HG03175 (cell line): ENCODE measurements around the gene SAP25.
A peak's percentile ranks its signal among the peaks of the same experiment; 100 is the strongest.

Experiments used
- ATAC-seq: cut with Tn5 transposase; IDR thresholded peaks from one replicate; pipeline ENCODE4 v1.9.1; 2021; ENCODE audit warnings: mild to moderate bottlenecking, moderate library complexity; ENCODE audit not compliant: unreplicated experiment

Gene SAP25

GRCh38 chr7:100573691-100574361, at the start of gene SAP25:
Gene SAP25 (minus strand): TSS chr7:100573900. CDS start chr7:100573742, 158 bp downstream.
- ATAC-seq: no peak

DNA sequence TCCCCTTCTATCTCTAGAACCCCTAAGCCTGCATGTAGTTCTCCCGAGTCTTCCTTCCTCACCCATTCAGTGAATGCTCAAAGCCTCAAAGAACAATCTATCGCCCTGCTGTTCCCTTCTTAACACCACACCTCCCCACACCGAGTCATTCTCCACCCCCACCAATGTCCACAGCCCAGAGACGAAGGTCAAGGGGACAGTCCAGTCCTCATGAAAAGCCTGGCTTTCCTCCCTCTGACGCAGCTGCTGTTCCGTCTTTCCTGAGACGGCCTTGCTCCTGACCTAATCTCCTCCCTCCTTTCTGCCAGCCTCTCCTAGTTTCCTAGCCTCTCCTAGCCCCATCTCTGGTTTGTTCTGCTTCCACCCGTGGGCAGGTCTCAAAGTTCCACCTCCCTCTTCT, 47.9 kb upstream of the SAP25 start:
- ATAC-seq: no peak

GRCh38 chr7:100620804-100621203, 47.1 kb upstream of the SAP25 start:
- ATAC-seq: no peak

GRCh38 chr7:100620239-100620638, 46.5 kb upstream of the SAP25 start:
- ATAC-seq: no peak

DNA sequence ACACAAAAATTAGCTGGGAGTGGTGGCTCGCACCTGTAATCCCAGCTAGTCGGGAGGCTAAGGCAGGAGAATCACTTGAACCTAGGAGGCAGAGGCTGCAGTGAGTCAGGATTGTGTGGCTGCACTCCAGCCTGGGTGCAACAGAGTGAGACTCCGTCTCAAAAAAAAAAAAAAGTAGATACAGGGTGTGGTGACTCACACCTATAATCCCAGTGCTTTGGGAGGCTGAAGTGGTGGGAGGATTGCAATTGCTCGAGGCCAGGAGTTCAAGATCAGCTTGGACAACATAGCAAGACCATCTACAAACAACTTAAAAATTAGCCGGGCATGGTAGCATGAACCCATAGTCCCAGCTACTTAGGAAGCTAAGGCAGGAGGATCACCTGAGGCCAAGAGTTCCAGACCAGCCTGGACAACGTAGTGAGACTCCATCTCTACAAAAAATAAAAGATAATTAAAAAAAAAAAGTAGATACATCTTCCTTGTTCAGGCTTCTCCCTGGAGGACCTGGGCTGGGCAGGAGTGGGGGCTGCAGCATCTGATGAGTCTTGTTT, 40.7 kb upstream of the SAP25 start:
- no peak for ATAC-seq

- ATAC-seq: no peak
These were observed 39.9 kb upstream of the SAP25 start for GRCh38 chr7:100613412-100614175.

DNA sequence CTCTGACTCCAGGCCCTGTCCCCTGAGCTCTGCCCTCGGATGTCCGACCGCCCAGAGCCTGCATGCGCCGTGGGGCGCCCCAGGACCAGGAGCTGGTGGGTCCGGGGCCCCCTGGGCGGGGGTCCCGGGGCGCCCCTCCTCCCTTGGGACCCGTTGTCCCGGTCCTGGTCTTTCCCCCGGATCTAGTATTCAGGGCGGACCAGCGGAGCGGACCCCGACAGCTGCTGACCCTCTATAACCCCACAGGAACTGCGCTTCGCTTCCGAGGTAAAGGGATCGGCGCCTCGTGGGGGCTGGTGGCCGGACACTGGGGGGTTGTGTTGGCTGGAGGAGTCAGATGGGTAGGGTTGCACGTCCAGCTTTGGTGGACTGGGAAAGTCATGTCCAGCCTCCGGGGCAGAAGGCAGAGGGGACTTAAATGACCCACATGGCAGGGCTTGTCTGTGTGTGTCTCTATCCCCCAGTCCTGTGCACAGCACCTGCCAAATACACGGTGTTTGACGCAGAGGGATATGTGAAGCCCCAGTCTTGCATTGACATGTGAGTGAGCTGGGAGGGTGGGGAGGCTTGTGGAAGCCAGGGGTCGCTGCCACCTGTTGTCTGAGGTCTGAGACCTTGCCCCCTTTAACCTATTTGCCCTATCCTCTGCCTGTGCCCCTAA, 39.2 kb upstream of the SAP25 start:
- ATAC-seq: no peak

DNA sequence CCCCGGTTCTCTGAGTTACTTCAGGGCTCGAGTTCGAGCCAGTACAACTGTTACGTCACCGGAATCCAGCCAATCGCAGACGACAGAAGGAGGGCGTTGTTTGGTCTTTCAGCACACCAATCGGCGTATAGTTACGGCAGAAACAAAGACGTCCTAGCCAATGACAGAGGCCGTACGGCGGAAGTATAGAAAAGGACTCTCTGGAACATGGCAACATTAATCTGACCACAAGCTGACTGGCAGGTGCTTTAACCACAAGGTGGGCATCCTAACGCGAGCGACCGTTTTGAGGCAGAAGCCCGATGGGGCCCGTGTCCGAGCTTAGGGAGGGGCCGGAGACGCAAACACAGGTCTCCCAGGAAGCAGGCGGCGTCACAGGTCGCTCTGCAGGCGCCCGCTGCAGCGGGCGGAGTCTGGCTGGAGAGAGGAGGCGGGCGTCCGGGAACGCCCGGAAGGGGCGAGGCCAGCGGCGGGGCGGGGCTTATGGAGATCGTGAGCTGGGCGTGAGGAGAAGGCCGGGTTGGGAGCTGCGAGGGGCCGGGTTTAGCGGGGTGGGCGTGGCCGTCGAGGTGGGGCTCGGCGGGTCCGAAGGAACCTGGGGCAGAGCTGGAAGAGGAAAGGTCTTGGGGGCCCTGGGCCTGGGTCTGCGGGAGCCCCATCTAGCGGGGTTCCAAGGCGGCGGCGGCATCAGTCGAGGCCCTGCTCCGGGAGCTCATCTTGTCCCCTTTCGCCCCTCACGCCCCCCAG, 38.5 kb upstream of the SAP25 start, which contains the start of gene MOSPD3:
TSS of gene MOSPD3 (plus strand) at position 558 of the 747 bp plus-strand sequence. CDS start 252 bp downstream, outside the sequence.
- ATAC-seq: peak; percentile 92

GRCh38 chr7:100609958-100610357, 36.3 kb upstream of the SAP25 start:
- ATAC-seq: no peak

DNA sequence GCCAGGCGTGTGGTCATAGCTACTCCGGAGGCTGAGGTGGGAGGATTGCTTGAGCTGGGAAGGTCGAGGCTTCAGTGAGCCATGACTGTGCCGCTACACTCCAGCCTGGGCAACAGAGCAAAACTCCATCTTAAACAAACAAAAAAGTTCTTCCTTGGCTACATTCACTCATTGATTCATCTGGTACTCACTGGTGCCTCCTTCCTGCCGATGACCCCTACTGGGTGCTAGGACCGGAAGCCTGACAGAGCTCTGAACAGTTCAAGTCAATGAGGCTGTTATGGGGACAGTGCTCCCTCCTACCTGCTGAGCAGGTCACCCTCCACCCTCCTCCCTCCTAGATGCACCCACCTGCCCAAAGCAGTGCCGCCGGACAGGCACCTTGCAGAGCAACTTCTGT, 33.4 kb upstream of the SAP25 start:
- no peak for ATAC-seq

DNA sequence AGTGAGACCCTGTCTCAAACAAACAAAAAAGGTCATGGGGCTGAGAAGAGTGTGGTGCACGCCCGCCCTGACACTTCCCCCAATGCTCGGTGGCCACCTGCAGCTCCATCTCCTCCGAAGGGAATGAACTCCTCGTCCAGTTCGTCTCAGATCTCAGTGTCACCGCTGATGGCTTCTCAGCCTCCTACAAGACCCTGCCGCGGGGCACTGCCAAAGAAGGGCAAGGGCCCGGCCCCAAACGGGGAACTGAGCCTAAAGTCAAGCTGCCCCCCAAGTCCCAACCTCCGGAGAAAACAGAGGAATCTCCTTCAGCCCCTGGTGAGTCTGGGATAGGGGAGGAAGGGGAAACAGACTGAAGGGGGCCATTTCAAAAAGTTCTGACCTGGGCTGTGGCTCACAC, 32.6 kb upstream of the SAP25 start:
- ATAC-seq: no peak

DNA sequence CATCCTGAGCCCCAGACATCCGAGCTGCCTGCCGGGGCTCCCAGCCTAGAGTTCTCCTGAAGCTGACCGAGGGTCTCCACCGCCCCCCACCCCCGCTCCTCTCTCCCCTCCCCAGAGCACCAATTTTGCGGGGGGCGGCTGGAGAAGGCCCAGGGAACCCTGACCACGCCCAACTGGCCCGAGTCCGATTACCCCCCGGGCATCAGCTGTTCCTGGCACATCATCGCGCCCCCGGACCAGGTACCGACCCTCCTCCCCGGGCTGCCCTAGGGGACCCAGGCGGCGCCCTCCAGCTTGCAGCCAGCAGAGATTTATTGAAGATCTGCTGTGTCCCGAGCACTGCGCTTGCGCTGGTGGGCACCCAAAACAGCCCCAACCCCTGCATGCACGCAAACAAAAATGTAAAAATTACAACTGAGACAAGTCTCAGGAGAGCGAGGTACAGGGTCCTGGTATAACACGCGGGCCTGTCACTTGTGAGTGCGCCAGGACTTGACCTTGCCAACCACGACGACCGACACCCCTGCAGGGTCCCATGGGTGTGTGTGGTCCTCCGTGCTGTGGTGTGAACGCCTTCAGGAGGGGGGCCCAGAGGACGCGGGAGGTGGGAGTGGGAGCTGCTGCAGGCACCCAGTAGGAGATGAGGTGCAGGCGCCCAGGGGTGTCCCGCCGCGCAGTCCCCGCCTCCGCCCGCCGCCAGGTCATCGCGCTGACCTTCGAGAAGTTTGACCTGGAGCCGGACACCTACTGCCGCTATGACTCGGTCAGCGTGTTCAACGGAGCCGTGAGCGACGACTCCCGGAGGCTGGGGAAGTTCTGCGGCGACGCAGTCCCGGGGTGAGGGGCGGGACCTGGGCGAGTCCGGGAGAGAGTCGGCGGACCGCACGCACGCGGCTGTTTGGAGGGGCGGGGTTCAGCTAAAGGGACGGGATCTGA, 31.5 kb upstream of the SAP25 start:
- peak; percentile 14 for ATAC-seq

GRCh38 chr7:100604028-100604975, 30.6 kb upstream of the SAP25 start:
- ATAC-seq: peak; percentile 54

DNA sequence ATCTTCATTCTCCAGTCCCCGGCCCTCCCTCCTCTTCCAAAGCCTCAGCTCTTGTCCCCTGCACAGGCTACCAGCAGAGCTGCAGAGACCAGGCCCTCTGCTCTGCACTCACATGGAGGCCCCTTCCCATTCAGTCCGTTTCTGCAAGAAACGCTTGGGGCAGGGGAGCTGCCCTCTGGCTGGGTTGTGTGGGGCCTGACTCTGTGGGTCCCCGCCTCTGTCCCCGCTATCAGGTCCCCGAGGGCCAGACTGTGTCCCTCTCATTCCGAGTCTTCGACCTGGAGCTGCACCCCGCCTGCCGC, 30.0 kb upstream of the SAP25 start:
- no peak for ATAC-seq

GRCh38 chr7:100602889-100603725, 29.4 kb upstream of the SAP25 start:
- ATAC-seq: no peak

- no peak for ATAC-seq
These were observed 27.0 kb upstream of the SAP25 start for GRCh38 chr7:100600730-100601038.

DNA sequence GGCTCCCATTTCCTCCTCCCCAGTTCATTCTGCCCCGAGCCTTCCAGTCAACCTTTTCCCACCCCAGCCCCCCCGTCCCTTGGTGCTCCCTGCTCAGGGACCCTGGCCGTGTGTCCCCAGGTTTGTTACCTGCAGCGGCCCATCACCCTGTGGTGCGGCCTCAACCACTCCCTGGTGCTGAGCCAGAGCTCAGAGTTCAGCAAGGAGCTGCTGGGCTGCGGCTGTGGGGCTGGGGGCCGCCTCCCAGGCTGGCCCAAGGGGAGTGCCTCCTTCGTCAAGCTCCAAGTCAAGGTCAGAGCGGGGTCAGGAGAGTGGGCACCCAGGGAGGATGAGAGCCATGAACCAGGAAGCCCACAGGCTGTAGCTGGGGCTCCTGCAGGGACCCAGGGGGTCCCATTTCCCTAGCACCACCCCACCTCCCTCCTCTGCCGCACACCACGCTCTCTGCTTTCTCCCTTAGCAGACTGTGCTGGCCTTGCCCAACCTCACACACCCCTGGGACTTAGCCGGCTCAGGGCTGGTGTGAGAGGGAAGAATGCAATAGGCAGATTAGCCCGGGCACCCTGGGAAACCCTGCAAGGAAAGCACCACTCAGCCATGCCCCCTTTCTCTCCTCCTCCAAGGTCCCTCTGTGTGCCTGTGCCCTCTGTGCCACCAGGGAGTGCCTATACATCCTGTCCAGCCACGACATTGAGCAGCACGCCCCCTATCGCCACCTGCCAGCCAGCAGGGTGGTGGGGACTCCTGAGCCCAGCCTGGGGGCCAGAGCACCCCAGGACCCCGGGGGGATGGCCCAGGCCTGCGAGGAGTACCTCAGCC, 26.4 kb upstream of the SAP25 start:
- ATAC-seq: no peak
